Measurements from ENCODE around the gene CACNA1E.
"Not testable (repeated sequence)": the region's sequence is repeated elsewhere in the genome, so short reads cannot be mapped to it uniquely, and the experiment has no call there.

CACNA1E gene

DNA sequence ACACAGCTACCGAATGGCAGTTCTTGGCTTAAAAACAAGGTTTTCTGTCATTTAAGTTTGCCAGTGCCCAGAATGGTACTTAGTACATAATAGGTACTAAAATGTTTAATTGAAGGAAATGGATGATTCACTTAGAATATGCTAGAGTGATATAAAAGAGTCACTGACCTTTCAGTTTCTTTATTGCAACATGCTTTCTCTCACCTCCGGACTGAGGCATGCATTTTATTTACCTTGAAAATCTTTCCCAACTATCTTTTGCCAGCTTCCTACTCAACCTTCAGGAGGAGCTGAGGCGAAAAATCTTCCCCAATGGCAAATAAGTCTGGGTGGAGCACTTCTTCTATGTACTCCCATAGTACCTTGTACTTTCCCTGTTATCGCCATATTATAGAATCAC lies 333.3 kb downstream of the CACNA1E start:
- no peak for ATAC-seq
- no peak for DNase-seq (ENCODE audit: low spot score in 2 of 2)
- Mint-ChIP-seq H3K36me3 (no peaks in the 10 kb centered on the region), H3K4me3 (no peak overlapping the region), H3K9me3 (no peaks in the 10 kb centered on the region), H3K4me1 (no peaks in the 10 kb centered on the region), H3K27ac (no peak overlapping the region)

- Mint-ChIP-seq H3K9me3 (no peaks in the 10 kb centered on the region), H3K4me3 (no peak overlapping the region), H3K27ac (no peak overlapping the region), H3K36me3 (no peaks in the 10 kb centered on the region), H3K4me1 (no peaks in the 10 kb centered on the region)
- DNase-seq (ENCODE audit: low spot score in 2 of 2) = no peak
- no peak for ATAC-seq
These were observed 333.8 kb downstream of the CACNA1E start for GRCh38 chr1:181817091-181817490.

GRCh38 chr1:181818459-181818858 lies 335.1 kb downstream of the CACNA1E start:
- no peak for ATAC-seq
- H3K4me1 Mint-ChIP-seq = no peaks in the 10 kb centered on the region
- no peaks in the 10 kb centered on the region for H3K36me3 Mint-ChIP-seq

GRCh38 chr1:181818943-181819342 lies 335.6 kb downstream of the CACNA1E start:
- H3K4me1 Mint-ChIP-seq = no peaks in the 10 kb centered on the region
- H3K27ac Mint-ChIP-seq = no peak overlapping the region
- H3K36me3 Mint-ChIP-seq = no peaks in the 10 kb centered on the region
- no peaks in the 10 kb centered on the region for H3K9me3 Mint-ChIP-seq
- H3K4me3 Mint-ChIP-seq = no peak overlapping the region
- ATAC-seq = no peak
- DNase-seq (ENCODE audit: low spot score in 2 of 2) = no peak

More at GRCh38 chr1:181818459-181818858, 335.1 kb downstream of the CACNA1E start:
- Mint-ChIP-seq H3K4me3 (no peak overlapping the region), H3K27ac (no peak overlapping the region), H3K9me3 (no peaks in the 10 kb centered on the region)
- no peak for DNase-seq (ENCODE audit: low spot score in 2 of 2)

DNA sequence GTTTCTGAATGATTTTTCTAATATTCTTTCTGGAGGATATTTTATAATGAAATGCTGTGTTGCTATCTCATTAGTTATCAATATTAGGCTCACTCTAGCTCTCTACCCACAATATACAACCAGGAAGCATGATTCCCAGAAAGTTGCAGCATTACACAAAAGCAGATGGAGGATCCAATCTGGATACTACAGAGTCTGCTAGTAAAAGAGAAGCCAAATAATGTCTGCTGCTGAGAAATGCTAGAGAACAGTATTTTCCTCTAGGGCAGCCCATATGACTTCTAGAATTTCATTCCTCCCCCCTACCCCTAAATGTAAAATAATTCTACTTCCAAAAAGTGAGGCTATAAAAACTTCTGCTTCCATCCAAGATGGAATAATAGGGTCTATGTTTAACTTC lies 338.4 kb downstream of the CACNA1E start:
- H3K4me3 Mint-ChIP-seq = no peak overlapping the region
- H3K4me1 Mint-ChIP-seq = no peaks in the 10 kb centered on the region
- no peaks in the 10 kb centered on the region for H3K36me3 Mint-ChIP-seq

GRCh38 chr1:181832173-181832880 lies 349.0 kb downstream of the CACNA1E start:
- not testable (repeated sequence) for H3K4me3 Mint-ChIP-seq; H3K36me3 Mint-ChIP-seq; H3K4me1 Mint-ChIP-seq; H3K27ac Mint-ChIP-seq; ATAC-seq; DNase-seq (ENCODE audit: low spot score in 2 of 2)
- H3K9me3 Mint-ChIP-seq = peaks cover 15% of the 10 kb centered on the region

More for the DNA sequence above, 338.4 kb downstream of the CACNA1E start:
- ATAC-seq = no peak
- H3K27ac Mint-ChIP-seq = no peak overlapping the region
- H3K9me3 Mint-ChIP-seq = peaks cover 10% of the 10 kb centered on the region
- DNase-seq (ENCODE audit: low spot score in 2 of 2) = no peak

GRCh38 chr1:181846001-181846645 lies 362.8 kb downstream of the CACNA1E start:
- H3K27ac Mint-ChIP-seq = no peak overlapping the region
- no peaks in the 10 kb centered on the region for H3K4me1 Mint-ChIP-seq
- no peaks in the 10 kb centered on the region for H3K36me3 Mint-ChIP-seq
- ATAC-seq (no peak), DNase-seq (ENCODE audit: low spot score in 2 of 2) (no peak)
- H3K4me3 Mint-ChIP-seq = no peak overlapping the region
- peaks cover 1% of the 10 kb centered on the region for H3K9me3 Mint-ChIP-seq

DNA sequence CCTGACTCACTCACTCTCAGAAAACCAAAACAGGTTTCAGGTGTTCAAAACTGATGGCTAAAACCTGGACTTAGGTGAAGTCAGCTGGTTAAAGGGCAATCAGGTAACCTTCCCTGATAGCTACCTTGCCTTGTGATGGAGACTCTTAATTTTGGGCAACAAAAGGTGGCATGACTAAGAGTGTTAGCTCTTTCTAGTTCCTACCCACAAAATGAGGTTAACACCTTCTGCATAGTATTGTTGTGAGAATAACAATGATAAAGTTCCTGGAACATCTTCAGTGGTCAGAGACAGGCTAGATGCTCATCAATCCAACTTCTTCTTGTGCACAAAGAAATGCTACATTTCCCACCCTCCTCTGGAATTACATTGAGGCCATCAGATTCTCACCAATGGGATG lies 363.4 kb downstream of the CACNA1E start:
- DNase-seq (ENCODE audit: low spot score in 2 of 2) (no peak), ATAC-seq (peak; percentile 48)
- Mint-ChIP-seq H3K27ac (no peak overlapping the region), H3K36me3 (no peaks in the 10 kb centered on the region), H3K4me1 (no peaks in the 10 kb centered on the region), H3K4me3 (no peak overlapping the region), H3K9me3 (peaks cover 3% of the 10 kb centered on the region)

DNA sequence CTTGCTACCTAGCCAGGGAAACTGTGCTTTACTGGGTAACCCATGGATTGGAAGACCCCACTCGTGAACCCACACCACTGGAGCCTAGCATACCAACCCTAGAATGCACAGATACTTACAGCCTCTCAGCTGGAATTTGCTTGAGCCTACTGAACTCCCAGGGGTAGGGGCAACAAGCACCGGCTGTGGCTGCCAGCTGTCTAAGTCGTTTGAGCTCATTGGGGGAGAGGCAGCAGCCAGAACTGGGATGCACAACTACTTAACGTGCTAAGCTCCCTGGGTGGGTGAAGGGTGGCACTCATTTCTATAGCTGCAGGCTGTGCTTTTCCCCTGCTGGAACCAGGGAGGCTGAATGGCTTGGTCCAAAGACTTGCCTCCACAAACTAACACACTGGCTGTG lies 365.8 kb downstream of the CACNA1E start:
- no peak overlapping the region for H3K4me3 Mint-ChIP-seq
- ATAC-seq (no peak), DNase-seq (ENCODE audit: low spot score in 2 of 2) (no peak)
- H3K9me3 Mint-ChIP-seq = peaks cover 3% of the 10 kb centered on the region
- H3K4me1 Mint-ChIP-seq = no peaks in the 10 kb centered on the region
- no peaks in the 10 kb centered on the region for H3K36me3 Mint-ChIP-seq
- H3K27ac Mint-ChIP-seq = no peak overlapping the region

DNA sequence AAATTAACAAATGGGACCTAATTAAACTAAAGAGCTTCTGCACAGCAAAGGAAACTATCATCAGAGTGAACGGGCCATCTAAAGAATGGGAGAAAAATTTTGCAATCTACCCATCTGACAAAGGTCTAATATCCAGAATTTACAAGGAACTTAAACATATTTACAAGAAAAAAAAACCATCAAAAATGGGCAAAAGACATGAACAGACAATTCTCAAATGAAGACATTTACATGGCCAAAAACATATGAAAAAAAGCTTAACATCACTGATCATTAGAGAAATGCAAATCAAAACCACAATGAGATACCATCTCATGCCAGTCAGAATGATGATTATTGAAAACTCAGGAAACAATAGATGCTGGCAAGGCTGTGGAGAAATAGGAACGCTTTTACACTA lies 370.9 kb downstream of the CACNA1E start:
- ATAC-seq; H3K27ac Mint-ChIP-seq; H3K4me3 Mint-ChIP-seq; H3K9me3 Mint-ChIP-seq; H3K4me1 Mint-ChIP-seq; DNase-seq (ENCODE audit: low spot score in 2 of 2); H3K36me3 Mint-ChIP-seq: not testable (repeated sequence)

DNA sequence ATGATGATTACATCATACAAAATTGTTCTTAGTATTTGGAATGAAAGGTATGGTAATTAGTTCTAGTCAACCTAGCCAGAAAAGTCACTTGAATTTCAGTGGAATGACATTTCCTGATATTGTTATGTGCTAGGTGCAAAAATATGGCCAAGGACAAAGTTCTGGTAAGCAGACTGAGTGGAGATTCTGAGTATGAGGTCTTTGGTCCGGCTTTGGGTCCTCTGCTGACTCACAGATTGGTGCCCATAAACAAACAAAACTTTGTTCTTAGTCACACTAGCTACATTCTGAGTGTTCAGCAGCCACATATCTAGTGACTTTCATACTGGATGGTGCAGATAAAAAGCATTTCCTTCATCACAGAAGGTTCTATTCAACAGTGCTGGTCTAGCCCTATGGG lies 372.1 kb downstream of the CACNA1E start:
- no peak for ATAC-seq
- Mint-ChIP-seq H3K36me3 (no peaks in the 10 kb centered on the region), H3K4me3 (no peak overlapping the region), H3K27ac (no peak overlapping the region), H3K9me3 (peaks cover 3% of the 10 kb centered on the region), H3K4me1 (no peaks in the 10 kb centered on the region)
- DNase-seq (ENCODE audit: low spot score in 2 of 2) = no peak
